SK-N-MC (cell line): ENCODE results near the gene TIGD4.

ENCODE experiments used
- EZH2 ChIP-seq: fragments of 200-600 bp; sonication (generic); IDR thresholded peaks from one replicate; pipeline ENCODE4 v1.6.1; 2017; ENCODE audit warnings: antibody characterized with exemption
- FOXP2 ChIP-seq: optimal IDR thresholded peaks from 2 replicates; pipeline ENCODE3; 2011; ENCODE audit warnings: mild to moderate bottlenecking, moderate library complexity; ENCODE audit not compliant: insufficient read depth; ENCODE audit errors: extremely low read length, control extremely low read depth
- POLR2AphosphoS5 ChIP-seq: IDR thresholded peaks from 2 replicates; pipeline ENCODE4 v1.6.1; 2012; ENCODE audit warnings: mild to moderate bottlenecking, low read depth, low read length, borderline replicate concordance

GRCh38 chr4:152719801-152720556, 59.6 kb downstream of the TIGD4 start:
- TF ChIP-seq POLR2AphosphoS5 (no peak), EZH2 (no peak), FOXP2 (no peak)
